ENCODE measurements around the gene C15orf39.

C15orf39 gene

GRCh38 chr15:75197062-75197630 lies 4.5 kb upstream of the C15orf39 start:
- DNase-seq (ENCODE audit: low spot score), result no peak

DNA sequence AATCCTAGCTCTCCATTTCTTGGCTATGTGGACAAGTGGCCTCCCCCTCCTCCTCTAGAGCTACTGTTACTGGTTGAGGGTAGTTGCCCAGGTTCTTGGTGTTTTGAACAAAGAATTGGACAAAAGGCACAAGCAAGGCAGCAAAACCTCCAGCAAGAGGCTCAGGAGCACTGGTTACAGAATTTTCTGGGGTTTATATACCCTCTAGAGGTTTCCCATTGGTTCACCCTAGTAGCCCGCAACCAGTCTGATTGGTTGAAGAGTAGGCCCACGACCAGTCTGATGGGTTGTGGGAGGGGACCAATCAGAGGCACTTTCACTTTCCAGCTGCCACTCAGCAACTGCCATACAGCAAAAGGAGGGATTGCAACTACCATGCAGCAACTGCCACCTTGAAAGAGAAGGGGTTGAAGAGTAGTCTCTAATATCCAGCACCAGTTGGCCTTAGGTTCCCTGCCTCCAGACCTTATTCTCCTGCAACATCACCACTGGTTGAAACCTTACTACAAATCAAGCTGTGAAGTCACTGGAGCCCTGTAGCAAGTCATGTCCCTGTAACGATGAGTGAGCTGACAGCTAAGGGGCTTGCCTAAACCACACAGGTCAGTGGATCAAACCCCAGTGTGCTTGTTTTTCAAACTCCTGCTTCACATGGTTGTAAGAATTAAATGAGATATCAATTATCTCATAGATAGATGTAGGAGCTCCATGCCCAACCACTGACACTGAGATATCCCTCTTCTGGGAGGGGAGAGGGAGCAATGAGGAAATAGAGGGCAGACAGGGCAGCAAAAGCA lies 2.9 kb upstream of the C15orf39 start:
- peak; percentile 15 for DNase-seq (ENCODE audit: low spot score)

- no peak for DNase-seq (ENCODE audit: low spot score)
Observed at GRCh38 chr15:75199357-75199940, 2.2 kb upstream of the C15orf39 start.

DNA sequence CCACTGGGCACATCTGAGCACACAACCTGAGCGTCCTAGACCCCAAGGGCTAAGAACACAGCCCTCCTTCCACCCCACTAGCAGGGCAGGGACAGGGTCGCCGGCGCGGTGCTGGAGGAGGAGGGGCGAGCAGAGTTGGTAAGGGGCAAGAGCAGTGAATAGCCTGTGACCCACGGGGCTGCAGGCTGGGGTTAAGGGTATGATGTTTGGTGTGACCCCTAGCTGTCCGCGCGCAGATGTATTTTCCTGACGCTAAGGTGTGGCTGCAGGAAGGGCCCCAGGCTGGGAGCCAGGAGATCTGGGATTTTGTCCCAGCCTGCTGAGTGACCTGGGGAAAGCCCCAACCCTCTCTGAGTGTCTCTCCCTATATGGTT lies 1.3 kb upstream of the C15orf39 start:
- no peak for DNase-seq (ENCODE audit: low spot score)

- no peak for DNase-seq (ENCODE audit: low spot score)
Observed at GRCh38 chr15:75200765-75201615, 692 bp upstream of the C15orf39 start.

DNA sequence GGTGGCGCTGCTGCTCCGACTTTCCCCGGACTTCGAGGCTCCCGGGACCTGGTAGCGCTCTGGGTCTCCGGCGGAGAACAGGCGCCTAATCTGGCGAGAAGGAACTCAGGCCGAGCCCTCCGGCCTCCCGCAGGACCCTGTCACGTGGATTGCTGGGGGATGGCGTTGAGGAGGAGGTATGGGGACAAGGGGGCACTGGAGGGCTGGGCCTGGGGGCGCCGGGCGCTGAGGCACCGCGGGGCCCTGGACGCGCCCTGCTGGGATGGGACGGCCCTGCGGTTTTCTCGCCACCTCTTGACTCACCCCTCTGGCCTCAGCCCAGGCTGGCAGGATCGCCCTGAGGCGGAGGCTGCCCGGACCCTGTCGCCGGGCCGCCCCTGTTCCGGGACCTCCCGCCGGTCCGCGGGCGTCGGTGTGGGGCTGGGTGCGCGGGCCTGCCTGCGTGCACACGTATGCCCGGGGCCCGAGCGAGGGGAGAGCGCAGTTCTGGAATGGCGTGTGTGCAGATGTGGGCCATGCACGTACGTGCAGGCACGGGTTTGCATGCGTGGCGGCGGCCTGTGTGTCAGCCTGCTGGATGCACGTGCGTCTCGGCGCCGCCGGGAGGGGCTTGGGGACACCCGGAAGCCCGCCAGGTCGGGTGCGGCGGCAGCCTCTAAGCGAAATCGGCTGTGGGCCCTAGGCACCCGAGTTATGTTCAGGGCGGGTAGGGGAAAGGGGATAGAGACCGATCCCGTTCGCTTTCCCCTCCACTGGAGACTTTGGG lies 752 bp downstream of the C15orf39 start:
- peak; percentile 83 for DNase-seq (ENCODE audit: low spot score)

DNA sequence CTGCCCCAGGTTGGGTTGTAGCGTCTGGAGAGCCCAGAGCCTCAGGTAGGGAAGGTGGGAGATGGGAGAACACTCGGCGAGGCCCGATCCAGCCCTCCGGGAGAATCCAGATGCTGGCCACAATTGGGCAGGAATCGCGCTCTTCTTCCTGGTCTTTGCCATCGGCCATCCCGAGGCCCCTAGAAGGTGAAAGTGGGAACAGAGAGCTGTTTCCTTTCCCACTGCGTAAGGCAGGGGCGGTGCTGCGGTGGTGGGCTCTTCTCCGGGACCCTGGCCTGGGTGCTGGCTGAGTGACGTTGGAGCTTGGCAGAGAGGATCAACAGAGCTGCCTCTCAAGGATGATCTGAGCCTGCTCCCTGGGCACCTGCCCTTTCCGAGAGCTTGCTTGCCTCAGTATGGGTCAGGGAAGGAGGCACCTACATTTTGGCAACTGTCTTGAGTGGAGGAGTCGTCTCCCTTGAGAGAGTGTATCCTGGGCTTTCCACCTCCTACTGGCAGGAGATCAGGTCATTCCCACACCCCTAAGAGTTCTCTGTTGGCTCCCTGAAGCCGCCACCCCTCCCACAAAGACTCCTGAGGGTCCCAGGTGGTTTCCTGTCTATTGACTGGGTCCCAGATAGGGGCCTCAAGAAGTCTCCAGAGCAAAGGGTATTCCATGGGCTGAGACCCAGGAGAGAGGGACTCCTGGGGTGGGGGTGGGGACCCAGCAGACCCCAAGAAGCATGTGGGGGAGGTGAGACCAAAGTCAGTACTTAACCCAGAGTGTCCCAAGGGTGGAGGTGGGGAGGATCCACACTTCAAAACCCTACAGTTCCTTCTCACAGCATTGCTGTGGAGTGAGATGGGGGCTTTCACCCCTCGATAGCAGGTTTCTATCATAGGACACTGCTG lies 1.6 kb downstream of the C15orf39 start:
- DNase-seq (ENCODE audit: low spot score), result peak; percentile 32

GRCh38 chr15:75203908-75204263 lies 2.2 kb downstream of the C15orf39 start:
- no peak for DNase-seq (ENCODE audit: low spot score)

DNA sequence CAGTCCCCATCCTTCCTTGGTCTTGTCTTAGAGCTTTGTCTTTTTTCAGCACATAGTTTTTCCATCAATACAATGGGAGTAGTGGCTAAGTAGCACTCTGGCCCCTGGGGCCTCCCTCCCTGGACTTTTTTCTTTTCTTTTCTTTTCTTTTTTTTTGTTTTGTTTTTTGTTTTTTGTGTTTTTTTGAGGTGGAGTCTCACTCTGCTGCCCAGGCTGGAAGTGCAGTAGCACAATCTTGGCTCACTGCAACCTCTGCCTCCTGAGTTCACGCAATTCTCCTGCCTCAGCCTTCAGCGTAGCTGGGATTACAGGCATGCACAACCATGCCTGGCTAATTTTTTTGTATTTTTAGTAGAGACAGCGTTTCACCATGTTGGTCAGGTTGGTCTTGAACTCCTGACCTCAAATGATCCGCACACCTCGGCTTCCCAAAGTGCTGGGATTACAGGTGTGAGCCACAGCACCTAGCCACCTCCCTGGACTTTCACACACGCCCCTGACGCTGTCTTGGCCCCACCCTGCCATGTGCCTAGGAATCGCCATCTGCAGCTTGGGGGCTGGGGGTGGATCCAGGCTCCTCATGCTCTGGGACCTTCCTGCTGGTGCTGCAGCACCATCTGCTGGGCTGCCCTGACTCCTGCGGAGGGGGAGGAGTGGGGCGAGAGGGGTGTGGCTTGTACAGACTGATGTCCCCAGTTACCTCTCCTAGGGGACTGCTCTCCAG lies 2.8 kb downstream of the C15orf39 start:
- DNase-seq (ENCODE audit: low spot score), result peak; percentile 87

DNA sequence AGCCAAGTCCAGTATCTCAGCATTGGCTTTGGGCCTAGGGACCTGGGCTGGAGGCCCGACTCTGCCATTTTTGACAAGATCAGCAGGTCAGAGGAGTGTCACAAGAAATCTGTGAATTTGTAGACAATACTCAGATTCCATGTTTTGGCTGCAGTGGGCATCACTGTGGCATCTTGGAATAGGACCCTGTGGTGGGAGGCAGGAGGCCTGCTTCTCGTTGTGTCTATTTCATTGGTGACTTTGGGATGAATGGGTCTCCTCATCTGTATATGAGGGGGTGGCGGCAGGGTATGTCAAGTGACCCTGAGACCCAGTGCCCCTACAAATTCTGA lies 3.3 kb downstream of the C15orf39 start:
- DNase-seq (ENCODE audit: low spot score), result no peak

- DNase-seq (ENCODE audit: low spot score), result no peak
Observed at GRCh38 chr15:75206006-75206405, 4.3 kb downstream of the C15orf39 start.

GRCh38 chr15:75206803-75207617 lies 5.3 kb downstream of the C15orf39 start:
- DNase-seq (ENCODE audit: low spot score), result no peak

DNA sequence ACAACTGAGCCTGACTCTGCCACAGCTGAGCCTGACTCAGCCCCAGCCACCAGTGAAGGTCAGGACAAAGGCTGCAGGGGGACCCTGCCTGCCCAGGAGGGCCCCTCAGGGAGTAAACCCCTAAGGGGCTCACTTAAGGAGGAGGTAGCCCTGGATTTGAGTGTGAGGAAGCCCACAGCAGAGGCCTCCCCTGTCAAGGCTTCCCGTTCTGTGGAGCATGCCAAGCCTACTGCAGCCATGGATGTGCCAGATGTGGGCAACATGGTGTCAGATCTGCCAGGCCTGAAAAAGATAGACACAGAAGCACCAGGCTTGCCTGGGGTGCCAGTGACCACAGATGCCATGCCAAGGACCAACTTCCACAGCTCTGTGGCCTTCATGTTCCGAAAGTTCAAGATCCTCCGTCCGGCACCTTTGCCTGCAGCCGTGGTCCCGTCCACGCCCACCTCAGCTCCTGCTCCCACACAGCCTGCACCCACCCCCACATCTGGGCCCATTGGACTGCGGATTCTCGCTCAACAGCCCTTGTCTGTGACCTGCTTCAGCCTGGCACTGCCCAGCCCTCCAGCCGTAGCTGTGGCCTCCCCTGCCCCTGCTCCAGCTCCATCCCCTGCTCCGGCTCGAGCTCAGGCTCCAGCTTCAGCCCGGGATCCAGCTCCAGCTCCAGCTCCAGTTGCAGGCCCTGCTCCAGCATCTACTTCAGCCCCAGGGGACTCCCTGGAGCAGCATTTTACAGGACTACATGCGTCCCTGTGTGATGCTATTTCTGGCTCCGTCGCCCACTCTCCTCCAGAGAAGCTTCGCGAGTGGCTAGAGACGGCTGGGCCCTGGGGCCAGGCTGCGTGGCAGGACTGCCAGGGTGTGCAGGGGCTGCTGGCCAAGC lies 6.2 kb downstream of the C15orf39 start:
- no peak for DNase-seq (ENCODE audit: low spot score)

DNA sequence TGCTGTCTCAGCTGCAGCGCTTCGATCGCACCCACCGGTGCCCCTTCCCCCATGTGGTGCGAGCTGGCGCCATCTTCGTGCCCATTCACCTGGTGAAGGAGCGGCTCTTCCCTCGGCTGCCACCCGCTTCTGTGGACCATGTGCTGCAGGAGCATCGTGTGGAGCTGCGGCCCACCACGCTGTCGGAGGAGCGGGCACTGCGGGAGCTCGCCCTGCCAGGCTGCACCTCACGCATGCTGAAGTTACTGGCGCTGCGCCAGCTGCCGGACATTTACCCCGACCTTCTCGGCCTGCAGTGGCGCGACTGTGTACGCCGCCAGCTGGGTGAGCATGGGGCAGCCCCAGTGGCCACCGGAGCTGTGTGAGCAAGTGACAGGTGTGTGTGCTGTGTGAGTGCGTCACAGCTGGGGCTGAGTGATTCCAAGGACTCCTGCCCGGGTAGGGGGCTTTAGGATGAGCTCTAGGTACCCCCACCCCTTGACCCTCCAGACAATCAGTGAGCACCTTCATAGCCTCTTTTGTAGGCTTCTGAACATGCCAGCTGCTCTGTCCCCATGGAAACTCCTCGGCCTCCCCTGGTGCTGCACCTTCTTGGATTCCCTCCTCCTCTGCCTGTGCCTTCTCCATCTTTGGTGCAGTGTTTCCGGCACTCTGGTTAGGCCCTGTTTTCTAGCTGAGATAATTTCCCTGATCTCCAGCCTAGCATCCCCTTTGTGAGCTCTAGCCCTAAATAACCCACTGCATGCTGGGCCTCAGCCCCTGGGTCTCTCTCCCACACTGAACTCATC lies 7.0 kb downstream of the C15orf39 start:
- DNase-seq (ENCODE audit: low spot score), result no peak

DNA sequence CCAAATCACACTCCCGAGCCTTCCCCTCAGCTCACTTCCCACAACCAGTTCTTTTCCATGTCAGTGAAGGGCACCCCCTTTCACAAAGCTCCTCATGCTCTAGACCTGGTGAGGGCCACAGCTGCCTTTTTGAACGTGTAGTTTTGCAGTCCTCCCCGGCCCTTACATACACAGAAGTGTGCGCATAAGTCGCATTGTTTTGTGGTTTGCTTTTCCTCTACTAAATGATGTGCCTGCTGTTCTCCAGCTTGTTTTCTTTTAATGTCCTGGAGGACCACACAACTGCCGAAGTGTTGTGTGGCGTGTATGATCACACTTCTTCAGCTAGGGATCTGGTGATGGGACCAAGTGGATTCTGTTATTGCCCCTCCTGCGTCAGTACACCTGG lies 7.6 kb downstream of the C15orf39 start:
- no peak for DNase-seq (ENCODE audit: low spot score)

DNA sequence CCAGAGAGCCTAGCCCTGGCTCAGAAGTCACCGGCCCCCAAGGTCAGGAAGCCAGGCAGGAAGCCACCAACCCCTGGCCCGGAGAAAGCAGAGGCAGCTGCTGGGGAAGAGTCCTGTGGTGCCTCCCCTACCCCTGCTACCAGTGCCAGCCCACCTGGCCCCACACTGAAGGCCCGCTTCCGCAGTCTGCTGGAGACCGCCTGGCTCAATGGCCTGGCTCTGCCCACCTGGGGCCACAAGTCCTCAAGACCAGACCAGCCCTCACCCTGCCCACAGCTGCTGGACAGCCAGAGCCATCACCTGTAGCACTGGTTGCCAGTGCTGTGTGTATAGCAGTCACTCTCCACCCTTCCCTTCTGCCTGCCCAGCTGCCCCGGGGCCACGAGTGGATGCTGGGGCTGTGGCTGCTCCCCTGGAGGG lies 9.1 kb downstream of the C15orf39 start:
- no peak for DNase-seq (ENCODE audit: low spot score)

GRCh38 chr15:75211436-75212199 lies 9.9 kb downstream of the C15orf39 start:
- DNase-seq (ENCODE audit: low spot score), result no peak
